Activated T-helper 17 cell treated with anti-CD3 and anti-CD28 coated beads, Interleukin-2, amount 50 U/mL, for 72 hours (primary cell): Measurements from ENCODE around the gene CCDC77. TPM values are rescaled to one million over a fixed set of nuclear protein-coding genes. Genes with fewer than 3 reads are reported as not detected.

Experiments
- ATAC-seq: fragments of 150-1000 bp; cut with Tn5 transposase; replicated peaks from 2 replicates; pipeline ENCODE4 v1.10.0; 2021; ENCODE audit warnings: mild to moderate bottlenecking, moderate library complexity
- H3K27ac Mint-ChIP-seq: one replicate; pipeline ENCODE4 v1.8.0; 2022; ENCODE audit warnings: mixed read lengths
- H3K27me3 Mint-ChIP-seq: one replicate; pipeline ENCODE4 v1.8.0; 2022; ENCODE audit warnings: mixed read lengths
- H3K36me3 Mint-ChIP-seq: one replicate; pipeline ENCODE4 v1.8.0; 2022; ENCODE audit warnings: low read depth, mild to moderate bottlenecking, mixed read lengths
- H3K4me1 Mint-ChIP-seq: one replicate; pipeline ENCODE4 v1.8.0; 2022; ENCODE audit warnings: mixed read lengths
- H3K4me3 Mint-ChIP-seq: one replicate; pipeline ENCODE4 v1.8.0; 2022; ENCODE audit warnings: mild to moderate bottlenecking, mixed read lengths
- H3K9me3 Mint-ChIP-seq: one replicate; pipeline ENCODE4 v1.8.0; 2022; ENCODE audit warnings: mixed read lengths
- total RNA-seq, 2 donors: library from RNA; stranded (reverse); gene quantifications; one replicate each; pipeline ENCODE4 v1.2.3, GENCODE V29; 2022

Gene CCDC77
- total RNA-seq, 2 donors from 2014 or later, result 17.4 to 22.8 TPM

GRCh38 chr12:461425-461824 lies 60.0 kb downstream of the CCDC77 start:
- Mint-ChIP-seq H3K9me3 (no peaks in the 10 kb centered on the region), H3K4me1 (peaks cover 14% of the 10 kb centered on the region), H3K27ac (peak overlapping the region; percentile 63)

GRCh38 chr12:462936-463705 lies 61.7 kb downstream of the CCDC77 start:
- Mint-ChIP-seq H3K27me3 (peaks cover 9% of the 10 kb centered on the region), H3K27ac (no peak overlapping the region), H3K9me3 (no peaks in the 10 kb centered on the region), H3K4me1 (peaks cover 7% of the 10 kb centered on the region), H3K4me3 (no peak overlapping the region), H3K36me3 (peaks cover 5% of the 10 kb centered on the region)
- no peak for ATAC-seq

More at GRCh38 chr12:461425-461824, 60.0 kb downstream of the CCDC77 start:
- Mint-ChIP-seq H3K36me3 (peaks cover 5% of the 10 kb centered on the region), H3K4me3 (peak overlapping the region; percentile 84), H3K27me3 (peaks cover 9% of the 10 kb centered on the region)
- no peak for ATAC-seq

- Mint-ChIP-seq H3K4me1 (peaks cover 5% of the 10 kb centered on the region), H3K9me3 (no peaks in the 10 kb centered on the region), H3K27ac (no peak overlapping the region), H3K36me3 (peaks cover 5% of the 10 kb centered on the region), H3K27me3 (peaks cover 9% of the 10 kb centered on the region), H3K4me3 (no peak overlapping the region)
- ATAC-seq, result no peak
Measured at GRCh38 chr12:464484-465267, 63.2 kb downstream of the CCDC77 start.

- H3K27ac Mint-ChIP-seq, result no peak overlapping the region
- peaks cover 2% of the 10 kb centered on the region for H3K4me1 Mint-ChIP-seq
- ATAC-seq, result no peak
- H3K27me3 Mint-ChIP-seq, result peaks cover 10% of the 10 kb centered on the region
- no peaks in the 10 kb centered on the region for H3K9me3 Mint-ChIP-seq
- H3K4me3 Mint-ChIP-seq, result no peak overlapping the region
- H3K36me3 Mint-ChIP-seq, result peaks cover 2% of the 10 kb centered on the region
Measured at GRCh38 chr12:466039-466438, 64.6 kb downstream of the CCDC77 start.

- H3K36me3 Mint-ChIP-seq, result no peaks in the 10 kb centered on the region
- no peaks in the 10 kb centered on the region for H3K4me1 Mint-ChIP-seq
- H3K27me3 Mint-ChIP-seq, result peaks cover 8% of the 10 kb centered on the region
- H3K4me3 Mint-ChIP-seq, result no peak overlapping the region
- ATAC-seq, result no peak
- no peak overlapping the region for H3K27ac Mint-ChIP-seq
- H3K9me3 Mint-ChIP-seq, result no peaks in the 10 kb centered on the region
Measured at GRCh38 chr12:466762-467161, 65.3 kb downstream of the CCDC77 start.

GRCh38 chr12:467591-467990 lies 66.1 kb downstream of the CCDC77 start:
- Mint-ChIP-seq H3K27ac (no peak overlapping the region), H3K9me3 (no peaks in the 10 kb centered on the region), H3K27me3 (peaks cover 3% of the 10 kb centered on the region), H3K4me1 (no peaks in the 10 kb centered on the region), H3K4me3 (no peak overlapping the region), H3K36me3 (no peaks in the 10 kb centered on the region)
- ATAC-seq, result no peak

- ATAC-seq, result no peak
- no peaks in the 10 kb centered on the region for H3K9me3 Mint-ChIP-seq
- H3K27me3 Mint-ChIP-seq, result peaks cover 7% of the 10 kb centered on the region
- H3K27ac Mint-ChIP-seq, result no peak overlapping the region
- H3K4me1 Mint-ChIP-seq, result no peaks in the 10 kb centered on the region
- no peak overlapping the region for H3K4me3 Mint-ChIP-seq
- H3K36me3 Mint-ChIP-seq, result no peaks in the 10 kb centered on the region
Measured at GRCh38 chr12:468671-469389, 67.4 kb downstream of the CCDC77 start.

- Mint-ChIP-seq H3K9me3 (no peaks in the 10 kb centered on the region), H3K4me1 (no peaks in the 10 kb centered on the region), H3K27me3 (peaks cover 12% of the 10 kb centered on the region), H3K36me3 (no peaks in the 10 kb centered on the region), H3K27ac (no peak overlapping the region), H3K4me3 (no peak overlapping the region)
- no peak for ATAC-seq
Measured at GRCh38 chr12:470133-470532, 68.7 kb downstream of the CCDC77 start.

GRCh38 chr12:473198-473597 lies 71.8 kb downstream of the CCDC77 start:
- no peaks in the 10 kb centered on the region for H3K9me3 Mint-ChIP-seq
- H3K27me3 Mint-ChIP-seq, result peaks cover 12% of the 10 kb centered on the region
- no peak overlapping the region for H3K27ac Mint-ChIP-seq
- H3K4me1 Mint-ChIP-seq, result no peaks in the 10 kb centered on the region
- ATAC-seq, result no peak
- no peaks in the 10 kb centered on the region for H3K36me3 Mint-ChIP-seq
- no peak overlapping the region for H3K4me3 Mint-ChIP-seq

GRCh38 chr12:473863-474577 lies 72.6 kb downstream of the CCDC77 start:
- Mint-ChIP-seq H3K27ac (no peak overlapping the region), H3K4me1 (no peaks in the 10 kb centered on the region), H3K4me3 (no peak overlapping the region), H3K9me3 (no peaks in the 10 kb centered on the region), H3K27me3 (peaks cover 12% of the 10 kb centered on the region), H3K36me3 (no peaks in the 10 kb centered on the region)
- no peak for ATAC-seq

- peaks cover 16% of the 10 kb centered on the region for H3K27me3 Mint-ChIP-seq
- peaks cover 4% of the 10 kb centered on the region for H3K4me1 Mint-ChIP-seq
- H3K36me3 Mint-ChIP-seq, result no peaks in the 10 kb centered on the region
- no peak overlapping the region for H3K4me3 Mint-ChIP-seq
- no peak for ATAC-seq
- H3K9me3 Mint-ChIP-seq, result no peaks in the 10 kb centered on the region
- no peak overlapping the region for H3K27ac Mint-ChIP-seq
Measured at GRCh38 chr12:475286-475685, 73.8 kb downstream of the CCDC77 start.

GRCh38 chr12:479161-479560 lies 77.7 kb downstream of the CCDC77 start:
- peaks cover 4% of the 10 kb centered on the region for H3K4me1 Mint-ChIP-seq
- H3K4me3 Mint-ChIP-seq, result no peak overlapping the region
- H3K27me3 Mint-ChIP-seq, result peaks cover 18% of the 10 kb centered on the region
- ATAC-seq, result no peak
- no peaks in the 10 kb centered on the region for H3K36me3 Mint-ChIP-seq
- H3K9me3 Mint-ChIP-seq, result no peaks in the 10 kb centered on the region
- H3K27ac Mint-ChIP-seq, result no peak overlapping the region

GRCh38 chr12:480831-481816 lies 79.7 kb downstream of the CCDC77 start:
- H3K4me1 Mint-ChIP-seq, result peaks cover 4% of the 10 kb centered on the region
- no peaks in the 10 kb centered on the region for H3K9me3 Mint-ChIP-seq
- no peak overlapping the region for H3K27ac Mint-ChIP-seq
- H3K27me3 Mint-ChIP-seq, result peaks cover 19% of the 10 kb centered on the region
- no peaks in the 10 kb centered on the region for H3K36me3 Mint-ChIP-seq
- ATAC-seq, result no peak
- H3K4me3 Mint-ChIP-seq, result no peak overlapping the region
